ENCODE data around the gene DNM2.
"Not testable (repeated sequence)": the region's sequence is repeated elsewhere in the genome, so short reads cannot be mapped to it uniquely, and the experiment has no call there.

DNM2 gene

GRCh38 chr19:10872546-10873107 is 154.7 kb downstream of the DNM2 start:
- DNase-seq, result no peak

DNA sequence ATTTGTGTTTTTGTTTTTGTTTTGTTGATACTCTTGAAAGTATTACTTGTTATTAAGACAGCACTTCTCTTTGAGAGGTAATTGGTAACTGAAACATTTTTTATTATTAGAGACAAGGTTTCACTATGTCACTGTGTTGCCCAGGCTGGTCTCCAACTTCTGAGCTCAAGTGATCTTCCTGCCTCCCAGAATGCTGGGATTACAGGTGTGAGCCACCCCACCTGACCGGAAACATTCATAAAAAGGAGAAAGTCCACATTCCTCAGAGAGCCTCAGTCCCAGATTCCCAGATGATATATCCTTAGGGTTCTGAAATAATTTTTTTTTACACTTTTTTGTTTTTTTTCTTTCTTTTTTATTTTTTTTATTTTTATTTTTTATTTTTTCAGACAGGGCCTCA is 156.1 kb downstream of the DNM2 start:
- DNase-seq, result no peak

GRCh38 chr19:10876459-10877240 is 158.8 kb downstream of the DNM2 start:
- no peak for DNase-seq

GRCh38 chr19:10877608-10878007 is 159.7 kb downstream of the DNM2 start:
- not testable (repeated sequence) for DNase-seq

- no peak for DNase-seq
These were observed 160.4 kb downstream of the DNM2 start for GRCh38 chr19:10878253-10878652.

Data from SIG-M5 (cell line).